HG03159 (cell line): ENCODE data around the gene AP3B1.

Experiments
- ATAC-seq: cut with Tn5 transposase; IDR thresholded peaks from one replicate; pipeline ENCODE4 v1.9.1; 2021; ENCODE audit warnings: mild to moderate bottlenecking, moderate library complexity; ENCODE audit not compliant: unreplicated experiment

AP3B1 gene

DNA sequence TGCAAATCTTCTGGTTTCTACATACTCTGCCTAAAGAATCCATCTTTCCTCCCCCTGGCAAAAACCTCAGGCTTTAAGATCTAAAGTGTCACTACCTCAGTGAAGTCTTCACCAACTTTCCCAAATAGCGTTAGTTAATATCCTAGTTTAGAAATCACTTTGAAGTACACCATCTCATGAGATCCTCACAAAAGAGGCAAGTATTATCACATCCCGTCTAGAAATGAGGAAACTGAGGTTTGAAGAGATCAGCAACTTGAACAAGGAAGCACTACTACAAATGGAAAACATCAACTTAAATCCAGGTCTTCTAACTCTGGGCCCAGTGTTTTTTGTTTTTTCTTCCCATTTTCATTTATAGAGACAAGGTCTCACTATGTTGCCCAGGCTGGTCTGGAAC lies 4.6 kb downstream of the AP3B1 start:
- ATAC-seq, result no peak

DNA sequence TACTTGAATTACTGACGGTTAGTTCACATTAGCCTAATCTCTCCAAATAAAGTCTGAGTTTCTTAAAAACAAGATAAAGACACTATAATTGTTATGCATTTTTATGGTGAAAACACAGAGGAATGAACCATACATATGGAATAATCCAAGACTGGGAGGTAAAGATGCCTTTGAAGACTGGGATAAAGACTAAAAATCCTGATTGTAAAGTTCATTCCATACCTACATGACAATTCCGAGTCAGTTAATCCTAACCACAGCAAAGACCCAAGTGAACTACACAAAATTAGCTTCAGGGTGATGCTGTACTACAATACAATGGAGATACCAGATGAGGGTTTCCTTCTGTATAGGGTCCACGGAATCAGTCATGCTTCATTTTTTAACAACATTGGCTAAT lies 6.3 kb downstream of the AP3B1 start:
- no peak for ATAC-seq

DNA sequence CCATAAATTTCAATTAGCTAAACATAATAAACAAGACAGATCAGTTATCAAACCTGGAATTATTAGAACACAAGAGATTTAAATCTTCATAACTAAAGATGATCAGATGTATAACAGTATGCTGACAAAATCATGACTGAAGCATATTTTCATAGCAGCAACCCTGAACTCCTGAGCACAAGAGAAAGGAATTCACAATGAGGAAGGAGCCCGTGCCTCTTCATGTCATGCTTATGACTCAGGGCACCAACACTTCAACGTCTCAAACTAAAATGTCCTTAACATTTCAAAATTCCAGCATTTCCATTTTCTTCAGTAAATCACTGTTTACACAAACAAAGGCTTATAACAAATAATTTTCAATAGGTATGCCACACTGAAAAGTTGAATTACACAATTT lies 6.7 kb downstream of the AP3B1 start:
- ATAC-seq, result no peak

DNA sequence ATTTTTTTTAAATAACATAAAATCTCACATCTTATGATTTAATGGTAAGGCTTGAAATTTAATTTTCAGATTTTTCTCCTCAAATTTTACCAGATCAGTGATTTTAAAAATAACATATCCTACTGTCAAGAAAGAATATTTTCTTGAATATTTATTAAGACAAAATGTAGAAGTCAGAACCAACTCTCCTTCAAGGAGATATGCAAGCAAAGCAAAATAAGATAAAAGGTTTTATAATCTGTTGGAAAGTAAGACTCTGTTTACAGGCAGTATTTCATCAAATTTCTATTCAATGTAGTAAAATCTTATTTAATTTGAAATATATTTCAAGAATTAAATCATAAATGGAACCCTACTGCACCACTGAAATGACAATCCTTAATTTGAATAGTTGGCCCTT lies 7.3 kb downstream of the AP3B1 start:
- no peak for ATAC-seq

DNA sequence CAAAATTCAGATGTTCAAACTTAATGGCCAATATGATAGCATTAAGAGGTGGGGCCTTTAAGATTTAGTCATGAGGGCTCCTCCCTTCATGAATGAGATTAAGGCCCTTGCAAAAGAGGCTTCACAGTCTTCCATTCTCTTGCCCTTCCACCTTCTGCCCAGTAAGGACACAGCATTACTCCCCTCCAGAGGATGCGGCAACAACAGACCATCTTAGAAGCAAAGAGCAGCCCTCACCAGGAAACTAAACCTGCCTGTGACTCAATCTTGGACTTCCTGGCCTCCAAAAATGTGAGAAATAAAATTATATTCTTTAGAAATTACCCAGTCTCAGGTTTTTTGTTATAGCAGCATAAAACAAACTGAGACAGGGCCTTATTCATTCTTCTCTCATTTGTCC lies 8.2 kb downstream of the AP3B1 start:
- no peak for ATAC-seq

DNA sequence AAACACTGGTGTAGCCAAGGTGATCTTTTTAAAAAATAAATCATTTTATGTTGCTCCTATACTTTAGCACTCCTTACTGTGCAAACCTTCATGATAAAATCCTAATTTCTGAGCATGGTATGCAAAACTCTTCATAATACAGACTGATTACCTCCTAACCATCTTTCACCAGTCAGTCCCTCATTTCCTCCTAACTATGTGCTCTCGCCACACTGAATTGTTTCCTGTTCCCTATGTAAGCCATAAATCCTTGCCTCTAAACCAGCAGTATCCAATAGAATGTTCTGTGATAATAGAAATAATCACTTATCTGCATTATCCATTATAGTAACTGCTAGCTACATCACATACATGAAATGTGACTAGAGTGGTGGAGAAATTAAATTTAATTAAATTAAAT lies 10.7 kb downstream of the AP3B1 start:
- ATAC-seq, result no peak

DNA sequence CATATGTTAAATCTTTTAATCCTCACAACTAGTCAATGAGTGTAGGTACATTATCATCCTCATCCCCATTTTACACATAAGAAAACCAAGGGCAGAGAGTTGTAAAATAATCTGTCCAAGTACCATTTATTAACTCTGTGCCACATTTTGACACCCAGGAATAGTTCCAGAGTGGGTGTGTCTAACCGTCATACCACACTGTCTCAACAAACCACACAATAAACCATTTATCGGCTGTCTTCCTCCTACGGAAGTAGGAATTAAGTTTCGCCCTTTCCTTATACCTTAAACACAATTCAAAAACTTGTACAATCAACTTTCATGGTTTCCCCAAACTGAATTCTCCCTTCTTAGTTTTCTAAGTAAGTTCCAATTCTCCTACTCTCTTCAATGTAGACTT lies 11.4 kb downstream of the AP3B1 start:
- no peak for ATAC-seq

DNA sequence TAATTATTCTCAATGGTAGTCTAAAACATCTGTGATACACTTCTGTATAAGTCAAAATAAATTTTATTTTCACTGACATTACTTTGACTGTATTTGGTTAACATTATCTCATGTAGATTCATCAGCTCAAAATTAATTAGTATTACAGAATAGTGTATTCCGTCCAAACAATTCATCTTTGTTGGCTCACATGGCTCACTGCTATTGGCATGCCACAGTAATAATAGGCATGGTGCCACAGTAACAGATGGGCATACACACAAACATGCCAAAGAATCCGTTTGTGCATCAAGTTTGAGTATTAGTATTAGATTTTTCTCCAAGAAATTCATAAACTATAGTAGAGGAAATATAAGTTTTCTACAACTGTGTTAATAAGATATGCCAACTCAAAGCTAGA lies 14.2 kb downstream of the AP3B1 start:
- no peak for ATAC-seq

DNA sequence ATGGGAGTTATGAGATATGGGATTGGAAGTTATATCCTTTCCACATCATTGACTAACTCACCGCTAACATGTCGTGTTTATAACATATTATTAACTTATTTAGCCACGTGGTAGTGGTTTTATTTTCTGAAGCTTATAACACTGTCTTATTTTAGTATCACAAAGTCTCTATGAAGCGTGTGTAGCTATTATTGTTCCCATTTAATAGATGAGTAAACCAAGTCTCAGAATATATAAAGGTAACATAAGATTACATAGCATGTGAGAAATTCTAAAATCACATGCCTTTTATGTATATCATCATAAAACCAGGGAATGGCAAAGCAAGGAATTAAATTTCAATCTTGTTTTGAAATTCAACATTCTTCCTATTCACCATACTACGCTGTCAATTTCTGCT lies 15.3 kb downstream of the AP3B1 start:
- no peak for ATAC-seq

DNA sequence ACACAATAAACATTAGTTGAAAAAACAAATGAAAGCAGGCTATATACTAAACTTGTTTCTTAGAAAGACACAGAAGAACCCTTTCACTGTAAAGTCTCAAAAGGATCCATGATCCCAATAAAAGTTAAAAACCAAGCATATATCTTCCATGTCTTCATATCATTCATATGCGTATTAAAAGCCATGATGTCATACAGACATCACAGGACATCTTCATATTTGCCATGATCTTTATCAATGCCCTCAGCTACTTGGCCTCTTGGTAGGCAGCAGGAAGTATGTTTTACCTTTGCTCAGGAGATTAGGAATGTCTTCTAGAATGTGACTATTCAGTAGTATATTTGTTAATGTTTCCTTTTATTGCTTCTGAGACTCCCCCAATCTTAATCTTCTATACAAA lies 16.8 kb downstream of the AP3B1 start:
- ATAC-seq, result no peak

DNA sequence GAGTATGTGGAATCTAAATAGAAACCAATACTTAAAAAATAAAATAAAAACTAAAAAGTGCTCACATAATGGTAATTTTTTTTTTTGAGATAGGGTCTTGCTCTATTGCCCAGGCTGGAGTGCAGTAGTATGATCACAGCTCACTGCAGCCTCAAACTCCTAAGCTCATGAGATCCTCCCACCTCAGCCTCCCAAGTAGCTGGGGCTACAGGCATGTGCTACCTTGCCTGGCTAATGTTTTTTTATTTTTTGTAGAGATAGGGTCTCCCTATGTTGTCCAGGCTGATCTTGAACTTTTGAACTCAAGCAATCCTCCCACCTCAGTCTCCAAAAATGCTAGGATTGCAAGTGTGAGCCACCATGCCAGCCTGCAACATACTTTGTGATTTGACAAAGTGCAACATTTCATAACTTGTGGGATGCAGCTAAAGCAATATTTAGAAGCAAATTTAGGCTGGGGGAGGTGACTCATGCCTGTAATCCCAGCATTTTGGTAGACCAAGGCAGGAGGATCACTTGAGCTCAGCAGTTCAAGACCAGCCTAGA lies 18.4 kb downstream of the AP3B1 start:
- ATAC-seq, result no peak

DNA sequence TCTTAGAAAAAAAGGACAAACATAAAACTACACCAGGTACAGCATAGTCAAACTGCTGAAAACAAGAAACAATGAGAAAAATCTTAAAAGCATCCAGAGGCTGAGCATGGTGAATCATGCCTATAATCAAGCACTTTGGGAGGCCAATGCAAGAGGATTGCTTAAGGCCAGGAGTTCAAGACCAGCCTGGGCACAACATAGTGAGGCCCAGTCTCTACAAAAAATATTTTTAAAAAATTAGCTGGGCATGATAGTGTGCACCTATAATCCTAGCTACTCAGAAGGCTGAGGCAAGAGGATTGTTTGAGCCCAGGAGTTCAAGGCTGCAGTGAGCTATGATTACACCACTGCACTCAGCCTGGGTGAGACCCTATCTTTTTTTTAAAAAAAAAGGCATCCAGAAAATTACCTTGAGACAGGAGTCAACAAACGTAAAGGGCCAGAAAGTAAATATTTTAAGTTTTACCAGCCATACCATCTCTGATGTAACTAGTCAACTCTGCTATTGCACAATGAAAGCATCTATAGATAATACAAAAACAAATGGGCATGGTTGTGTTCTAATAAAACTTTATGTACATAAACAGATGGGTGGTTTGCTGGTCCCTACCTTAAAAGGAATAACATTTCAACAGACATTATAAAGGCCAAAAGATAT lies 19.8 kb downstream of the AP3B1 start:
- ATAC-seq, result no peak

DNA sequence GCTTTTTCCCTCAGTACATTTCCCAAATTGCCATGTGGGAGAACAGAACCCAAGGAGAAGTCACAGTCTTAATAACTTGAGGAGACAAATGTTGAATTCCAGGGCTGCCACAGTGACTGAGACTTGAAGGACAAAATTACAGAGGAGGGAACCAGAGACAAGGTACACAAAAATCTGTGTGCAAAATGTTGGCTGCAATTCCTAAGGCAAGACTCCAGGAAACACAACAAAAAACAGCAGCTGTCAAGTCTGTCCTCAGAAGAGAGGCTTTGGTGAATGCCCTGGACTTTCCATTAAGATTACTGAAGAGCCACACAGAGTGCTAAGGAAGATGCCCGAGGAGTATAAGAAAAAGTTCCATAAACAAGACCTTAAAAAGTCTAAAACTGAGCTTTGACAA lies 21.1 kb downstream of the AP3B1 start:
- no peak for ATAC-seq

DNA sequence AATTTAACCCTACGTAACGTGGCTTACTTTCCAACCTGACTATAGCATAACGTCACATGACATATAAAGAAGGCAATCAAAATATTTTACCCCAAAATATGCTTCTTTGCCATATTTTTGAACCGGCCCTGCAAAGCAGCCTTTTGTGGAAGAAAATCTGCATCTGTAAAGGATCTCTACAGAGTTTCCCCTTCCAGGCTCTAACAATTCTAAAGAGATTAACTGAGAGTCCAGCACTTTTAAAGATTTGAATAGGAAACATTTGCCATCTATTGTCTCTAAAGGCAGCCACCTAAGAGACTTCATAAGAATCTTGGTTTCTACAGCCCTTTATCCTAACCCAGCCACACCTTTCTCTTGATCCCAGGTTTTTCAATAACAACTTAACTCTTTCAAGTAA lies 22.7 kb downstream of the AP3B1 start:
- ATAC-seq, result no peak

DNA sequence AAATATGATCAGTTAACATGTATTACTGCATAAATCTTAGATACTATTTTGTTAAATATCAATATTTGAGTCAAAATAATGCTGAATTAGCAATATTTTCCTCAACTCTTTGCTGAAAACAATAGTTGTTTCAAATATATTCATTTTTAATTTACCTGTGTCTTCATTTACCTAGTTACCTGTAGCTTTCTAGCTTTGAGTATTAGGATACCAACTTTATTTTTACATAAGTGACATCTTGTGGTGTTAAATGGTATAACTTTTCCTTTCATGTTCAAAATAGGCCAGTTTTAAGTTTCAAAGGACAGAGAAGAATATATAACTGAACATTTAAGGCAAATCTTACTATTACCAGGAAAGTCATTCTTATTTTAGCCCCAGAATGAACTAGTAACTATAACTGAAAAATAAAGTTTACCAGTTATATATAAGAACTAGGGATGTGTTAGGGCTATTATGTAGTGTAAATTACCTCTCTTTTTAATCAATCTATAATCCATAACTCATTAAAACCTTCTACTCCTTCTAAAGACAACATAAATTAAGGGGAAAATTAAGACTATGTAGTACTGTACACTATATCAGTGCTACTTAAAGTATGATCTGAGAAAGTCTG lies 25.3 kb downstream of the AP3B1 start:
- ATAC-seq, result no peak

DNA sequence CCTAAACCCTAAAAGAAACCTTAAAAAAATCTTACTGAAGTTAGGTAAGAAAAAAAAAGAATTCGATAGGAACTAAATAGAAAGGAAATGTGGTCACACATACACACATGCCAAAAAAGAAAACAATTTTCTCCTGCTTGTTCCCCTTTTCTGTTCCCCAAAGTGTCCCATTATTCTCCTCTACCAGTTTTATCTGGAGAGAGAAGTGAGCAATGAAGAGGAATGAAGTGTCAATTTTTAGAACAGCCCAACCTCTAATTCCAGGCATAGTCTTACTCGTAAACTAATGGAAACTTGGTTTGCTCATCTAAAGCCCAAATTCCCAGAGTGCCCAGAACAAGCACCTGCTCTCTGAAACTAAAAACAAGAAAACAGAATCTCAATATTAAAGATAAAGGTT lies 26.1 kb downstream of the AP3B1 start:
- ATAC-seq, result no peak

DNA sequence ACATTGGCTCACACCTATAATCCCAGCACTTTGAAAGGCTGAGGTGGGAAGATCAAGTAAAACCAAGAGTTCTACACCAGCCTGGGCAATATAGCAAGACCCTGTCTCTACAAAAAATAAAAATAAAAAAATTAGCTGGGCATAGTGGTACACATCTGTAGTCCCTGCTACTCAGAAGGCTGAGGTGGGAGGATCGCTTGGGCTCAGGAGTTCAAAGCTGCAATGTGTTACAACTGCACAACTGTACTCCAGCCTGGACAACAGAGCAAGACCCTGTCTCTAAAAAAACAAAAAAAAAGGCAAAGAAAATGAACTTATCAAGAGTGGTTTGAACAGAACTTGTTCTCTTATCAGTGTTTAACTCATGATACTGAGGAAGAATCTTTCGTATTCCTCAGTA lies 29.3 kb downstream of the AP3B1 start:
- no peak for ATAC-seq

DNA sequence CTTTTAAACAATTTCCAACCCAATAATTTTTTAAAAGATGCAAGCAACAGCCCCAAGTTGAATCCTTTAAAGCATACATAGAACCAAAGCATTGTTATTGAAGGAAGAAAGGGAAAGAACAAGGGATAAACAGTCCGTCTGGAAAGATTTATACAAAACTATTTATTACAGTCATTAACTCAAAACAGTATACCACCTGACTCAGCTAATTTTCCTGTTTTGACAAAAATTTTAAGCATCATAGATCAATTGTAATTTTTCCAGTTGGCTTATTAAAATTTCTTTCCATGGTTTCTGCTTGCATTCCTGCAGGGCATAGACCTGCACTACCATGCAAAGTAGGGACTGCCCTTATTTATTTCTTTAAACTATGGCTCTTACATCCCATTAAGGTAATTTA lies 29.9 kb downstream of the AP3B1 start:
- no peak for ATAC-seq

DNA sequence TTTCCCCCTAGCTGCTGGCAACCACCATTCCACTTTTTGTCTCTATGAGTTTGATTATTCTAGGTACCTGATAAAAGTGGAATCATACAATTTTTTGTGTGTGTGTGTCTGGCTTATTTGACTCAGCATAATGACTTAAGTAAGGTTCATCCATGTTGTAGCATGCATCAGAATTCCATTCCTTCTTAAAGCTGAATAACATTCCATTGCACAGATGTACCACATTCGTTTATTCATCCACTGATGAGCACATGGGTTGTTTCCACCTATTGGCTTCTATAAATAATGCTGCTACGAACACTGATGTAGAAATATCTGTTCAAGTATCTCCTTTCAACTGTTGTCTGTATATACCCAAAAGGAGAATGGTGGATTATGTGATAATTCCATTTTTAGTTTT lies 33.7 kb downstream of the AP3B1 start:
- no peak for ATAC-seq

DNA sequence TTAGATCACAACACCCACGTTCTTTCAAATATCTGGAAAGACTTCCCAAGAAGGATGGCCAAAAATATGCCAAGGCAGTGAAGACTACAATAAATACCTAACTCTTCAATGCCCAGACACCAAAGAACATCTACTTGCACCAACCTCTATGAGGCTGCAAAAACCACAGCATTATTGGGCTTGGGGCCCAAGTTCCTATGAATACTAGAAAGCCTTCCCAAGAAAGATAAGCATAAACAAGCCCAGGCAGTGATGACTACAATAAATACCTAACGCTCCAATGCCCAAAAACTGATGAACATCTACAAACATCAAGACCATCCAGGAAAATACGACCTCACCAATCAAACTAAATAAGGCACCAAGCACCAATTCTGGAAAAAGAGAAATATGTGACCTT lies 41.3 kb downstream of the AP3B1 start:
- ATAC-seq, result no peak

DNA sequence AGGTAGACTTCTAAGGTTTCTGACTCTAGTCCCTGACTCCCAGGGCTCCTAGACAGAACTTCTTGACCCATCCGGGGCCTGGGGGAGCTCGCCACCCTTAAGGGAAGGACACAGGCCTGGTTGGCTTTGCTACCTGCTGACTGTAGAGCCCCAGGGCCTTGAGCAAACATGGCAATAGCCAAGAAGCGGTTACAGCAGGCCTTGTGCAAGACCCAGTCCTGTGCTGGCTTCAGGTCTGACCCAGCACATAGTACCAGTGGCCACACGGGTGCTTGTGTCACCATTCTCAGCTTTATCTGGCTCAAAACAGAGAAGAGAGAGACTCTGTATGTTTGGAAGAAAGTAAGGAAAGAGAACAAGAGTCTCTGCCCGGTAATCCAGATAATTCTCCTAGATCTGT lies 41.8 kb downstream of the AP3B1 start:
- ATAC-seq, result no peak

DNA sequence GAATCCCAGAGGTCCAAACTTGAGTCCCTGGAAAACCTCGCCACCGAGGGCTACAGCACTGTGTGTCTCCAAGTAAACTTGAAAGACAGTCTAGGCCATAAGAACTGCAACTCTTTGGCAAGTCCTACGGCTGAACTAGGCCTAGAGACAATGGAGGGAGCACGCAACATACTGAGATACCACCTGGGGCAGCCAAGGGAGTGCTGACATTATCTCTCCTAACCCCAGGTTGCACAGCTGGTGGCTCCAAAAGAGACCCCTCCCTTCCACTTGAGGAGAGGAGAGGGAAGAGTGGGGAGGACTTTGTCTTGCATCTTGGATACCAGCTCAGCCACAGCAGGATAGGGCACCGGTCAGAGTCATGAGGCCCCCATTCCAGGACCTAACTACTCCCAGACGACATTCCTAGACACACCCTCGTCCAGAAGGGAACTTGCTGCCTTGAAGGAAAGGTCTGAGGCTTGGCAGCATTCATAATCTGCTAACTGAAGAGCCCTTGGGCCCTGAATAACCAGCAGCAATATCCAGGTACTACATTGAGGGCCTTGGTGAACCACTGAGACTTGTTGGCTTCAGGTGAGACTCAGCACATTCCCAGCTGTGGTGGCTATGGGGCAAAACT lies 42.7 kb downstream of the AP3B1 start:
- ATAC-seq, result no peak
